Esophagus (tissue), 2 donors: ENCODE data around the gene ATG9A. TPM values are rescaled to one million over a fixed set of nuclear protein-coding genes. Genes with fewer than 3 reads are reported as not detected.
A peak's percentile ranks its signal among the peaks of the same experiment; 100 is the strongest.

ENCODE experiments used
- H3K27ac ChIP-seq, 2 donors: one replicate each; pipeline ENCODE4 v1.5.1; 2013; ENCODE audit warnings: low read depth in 2 of 2, mild to moderate bottlenecking in 2 of 2, inconsistent platforms in 1 of 2, low read length in 1 of 2, moderate library complexity in 1 of 2
- H3K27me3 ChIP-seq, 2 donors: one replicate each; pipeline ENCODE4 v1.6.1; 2013; ENCODE audit warnings: low read length in 2 of 2, control low read depth in 1 of 2, mild to moderate bottlenecking in 1 of 2; ENCODE audit not compliant: insufficient read depth in 2 of 2, control insufficient read depth in 1 of 2
- H3K36me3 ChIP-seq, 2 donors: one replicate each; pipeline ENCODE4 v1.6.1; 2013; ENCODE audit warnings: low read length in 1 of 2; ENCODE audit not compliant: control insufficient read depth in 2 of 2, insufficient read depth in 2 of 2
- H3K4me1 ChIP-seq, 2 donors: one replicate each; pipeline ENCODE4 v1.6.1; 2013; ENCODE audit warnings: low read length in 1 of 2; ENCODE audit not compliant: control insufficient read depth in 2 of 2, insufficient read depth in 2 of 2
- H3K4me3 ChIP-seq, 2 donors: one replicate each; pipeline ENCODE4 v1.5.1; 2013; ENCODE audit warnings: low read length in 2 of 2, mild to moderate bottlenecking in 2 of 2, low read depth in 1 of 2, moderate library complexity in 1 of 2
- H3K9me3 ChIP-seq, 2 donors: one replicate each; pipeline ENCODE4 v1.6.1; 2013; ENCODE audit warnings: mild to moderate bottlenecking in 2 of 2, low read depth in 1 of 2, low read length in 1 of 2, moderate library complexity in 1 of 2; ENCODE audit not compliant: control insufficient read depth in 2 of 2, insufficient read depth in 1 of 2
- WGBS, 2 donors: extraction: QIAGEN DNeasy Blood & Tissue Kit; methylation state at CpG; one replicate each; pipeline ENCODE4 v1.1.7; 2013; 5-methylcytosine and 5-hydroxymethylcytosine counted together
- polyA plus RNA-seq, 2 donors: library from polyadenylated mRNA; stranded (reverse); fragments of 200-250 nt; gene quantifications; one replicate each; pipeline ENCODE4 v1.2.3, GENCODE V29; 2013
- donor health status: healthy with polysubstance abuse.
- donor health status: Bipolar disorder and iron deficiency.

ATG9A gene
- polyA plus RNA-seq, 2 donors: 20.8 to 28.4 TPM

GRCh38 chr2:219173176-219173575 is 56.3 kb downstream of the ATG9A start:
- Histone ChIP-seq H3K4me3 (no peak overlapping the region), H3K36me3 (peaks cover 0 to 21% of the 10 kb centered on the region in 2 donors), H3K27ac (no peak overlapping the region), H3K27me3 (no peaks in the 10 kb centered on the region), H3K9me3 (no peaks in the 10 kb centered on the region), H3K4me1 (peaks cover 0 to 6% of the 10 kb centered on the region in 2 donors)
- WGBS, 2 donors: 91 to 93% methylated on average over 6 of the region's 6 CpGs

- no peak overlapping the region for H3K4me3 ChIP-seq
- peaks cover 0 to 21% of the 10 kb centered on the region in 2 donors for H3K36me3 ChIP-seq
- no peak overlapping the region for H3K27ac ChIP-seq
- H3K27me3 ChIP-seq: no peaks in the 10 kb centered on the region
- H3K4me1 ChIP-seq: peaks cover 0 to 6% of the 10 kb centered on the region in 2 donors
- no peaks in the 10 kb centered on the region for H3K9me3 ChIP-seq
- WGBS, 2 donors: 88 to 89% methylated on average over 16 of the region's 16 CpGs
These were observed 56.9 kb downstream of the ATG9A start for GRCh38 chr2:219172231-219173154.

GRCh38 chr2:219171231-219171651 is 58.2 kb downstream of the ATG9A start:
- peak overlapping the region; percentile 61 to 78 for H3K27ac ChIP-seq
- 34 to 43% methylated on average over 6 of the region's 6 CpGs for WGBS, 2 donors
- no peaks in the 10 kb centered on the region for H3K27me3 ChIP-seq

GRCh38 chr2:219169930-219170654 is 59.3 kb downstream of the ATG9A start, which contains the start of gene SLC23A3:
Gene SLC23A3 (minus strand): TSS chr2:219170029. CDS start chr2:219169984, 45 bp downstream.
- peaks cover 0 to 3% of the 10 kb centered on the region in 2 donors for H3K4me1 ChIP-seq
- H3K36me3 ChIP-seq: peaks cover 0 to 20% of the 10 kb centered on the region in 2 donors
- H3K4me3 ChIP-seq: no peak within 1 kb of the TSS
- 84 to 90% methylated on average over 10 of the region's 10 CpGs for WGBS, 2 donors
- no peak within 1 kb of the TSS for H3K27ac ChIP-seq
- no peaks in the 10 kb centered on the region for H3K9me3 ChIP-seq
- no peaks in the 10 kb centered on the region for H3K27me3 ChIP-seq

More at GRCh38 chr2:219171231-219171651, 58.2 kb downstream of the ATG9A start:
- Histone ChIP-seq H3K36me3 (peaks cover 0 to 21% of the 10 kb centered on the region in 2 donors), H3K9me3 (no peaks in the 10 kb centered on the region), H3K4me1 (peaks cover 0 to 6% of the 10 kb centered on the region in 2 donors), H3K4me3 (no peak overlapping the region)

Other genes starting within 250 kb of the ATG9A start
- not detected for gene FEV, start 244.5 kb downstream of the ATG9A start, polyA plus RNA-seq
- gene CRYBA2, start 236.2 kb downstream of the ATG9A start, polyA plus RNA-seq: under 1 TPM; 0.47 to 0.49 TPM
- gene CFAP65, start 188.1 kb downstream of the ATG9A start, polyA plus RNA-seq: under 1 TPM in 1 of 2 donors, not detected in 1; 0.01 TPM
- under 1 TPM; 0.06 to 0.31 TPM for gene IHH, start 168.7 kb downstream of the ATG9A start, polyA plus RNA-seq
- 1 to 10 TPM; 4.4 to 5.9 TPM for gene NHEJ1, start 68.8 kb downstream of the ATG9A start, polyA plus RNA-seq
- gene SLC23A3, start 59.6 kb downstream of the ATG9A start, polyA plus RNA-seq: 1 to 10 TPM; 1.2 to 3.4 TPM
- 10 to 100 TPM; 39.5 to 50.6 TPM for gene CNPPD1, start 52.7 kb downstream of the ATG9A start, polyA plus RNA-seq
- gene RETREG2, start 51.4 kb downstream of the ATG9A start, polyA plus RNA-seq: 10 to 100 TPM; 28.4 to 38.6 TPM
- gene ZFAND2B, start 22.9 kb downstream of the ATG9A start, polyA plus RNA-seq: 10 to 100 TPM; 45.2 to 53.6 TPM
- 10 to 100 TPM; 24.5 to 45.2 TPM for gene ABCB6, start 10.7 kb downstream of the ATG9A start, polyA plus RNA-seq
- 10 to 100 TPM; 20.4 to 40.7 TPM for gene ANKZF1, start 170 bp upstream of the ATG9A start, polyA plus RNA-seq
- 1 to 10 TPM; 1.6 to 1.9 TPM for gene GLB1L, start 15.8 kb upstream of the ATG9A start, polyA plus RNA-seq
- 10 to 100 TPM; 20.4 to 33.3 TPM for gene STK16, start 15.8 kb upstream of the ATG9A start, polyA plus RNA-seq
- under 1 TPM in 1 of 2 donors, not detected in 1; 0.02 TPM for gene TUBA4B, start 23.6 kb upstream of the ATG9A start, polyA plus RNA-seq
- gene TUBA4A, start 24.3 kb upstream of the ATG9A start, polyA plus RNA-seq: 100 to 1,000 TPM in 1 of 2 donors, 10 to 100 TPM in 1; 89.0 to 161 TPM
- 10 to 100 TPM; 42.4 to 47.8 TPM for gene DNAJB2, start 49.7 kb upstream of the ATG9A start, polyA plus RNA-seq
- under 1 TPM; 0.02 to 0.14 TPM for gene PTPRN, start 79.8 kb upstream of the ATG9A start, polyA plus RNA-seq
- not detected for gene RESP18, start 103.1 kb upstream of the ATG9A start, polyA plus RNA-seq
- 10 to 100 TPM; 46.2 to 49.6 TPM for gene DNPEP, start 158.3 kb upstream of the ATG9A start, polyA plus RNA-seq
- gene DES, start 188.7 kb upstream of the ATG9A start, polyA plus RNA-seq: 100 to 1,000 TPM; 672 to 686 TPM
- gene SPEG, start 205.2 kb upstream of the ATG9A start, polyA plus RNA-seq: 10 to 100 TPM; 22.3 to 37.7 TPM